ENCODE measurements around the gene TDRD9.

Gene TDRD9

GRCh38 chr14:104014764-104015163 is 86.5 kb downstream of the TDRD9 start:
- no peak for DNase-seq (ENCODE audit: low read depth)
- no peak for TF ChIP-seq CTCF (IDR thresholded peaks at IDR 0.05; ENCODE audit: low read depth, low read length)
- TF ChIP-seq MAX (IDR thresholded peaks at IDR 0.05; ENCODE audit: low read depth, low read length), result no peak
- TF ChIP-seq MYC (IDR thresholded peaks at IDR 0.05; ENCODE audit: low read depth, low read length), result no peak
- no peak for TF ChIP-seq POLR2A (IDR thresholded peaks at IDR 0.05; ENCODE audit: extremely low read depth, insufficient read length)
- no peak overlapping the region for H3K4me3 ChIP-seq (ENCODE audit: low read depth, low read length)

GRCh38 chr14:104016873-104017650 is 88.8 kb downstream of the TDRD9 start:
- DNase-seq (ENCODE audit: low read depth), result peak; percentile 11
- TF ChIP-seq MAX (IDR thresholded peaks at IDR 0.05; ENCODE audit: low read depth, low read length) (no peak), MYC (IDR thresholded peaks at IDR 0.05; ENCODE audit: low read depth, low read length) (no peak), CTCF (IDR thresholded peaks at IDR 0.05; ENCODE audit: low read depth, low read length) (no peak), POLR2A (IDR thresholded peaks at IDR 0.05; ENCODE audit: extremely low read depth, insufficient read length) (no peak)
- H3K4me3 ChIP-seq (ENCODE audit: low read depth, low read length), result no peak overlapping the region

GRCh38 chr14:104019029-104019428 is 90.8 kb downstream of the TDRD9 start:
- TF ChIP-seq CTCF (IDR thresholded peaks at IDR 0.05; ENCODE audit: low read depth, low read length) (no peak), MYC (IDR thresholded peaks at IDR 0.05; ENCODE audit: low read depth, low read length) (no peak)
- DNase-seq (ENCODE audit: low read depth), result no peak
- no peak overlapping the region for H3K4me3 ChIP-seq (ENCODE audit: low read depth, low read length)

- no peak for DNase-seq (ENCODE audit: low read depth)
- TF ChIP-seq CTCF (IDR thresholded peaks at IDR 0.05; ENCODE audit: low read depth, low read length), result no peak
- TF ChIP-seq MYC (IDR thresholded peaks at IDR 0.05; ENCODE audit: low read depth, low read length), result no peak
- TF ChIP-seq POLR2A (IDR thresholded peaks at IDR 0.05; ENCODE audit: extremely low read depth, insufficient read length), result no peak
- TF ChIP-seq MAX (IDR thresholded peaks at IDR 0.05; ENCODE audit: low read depth, low read length), result no peak
- no peak overlapping the region for H3K4me3 ChIP-seq (ENCODE audit: low read depth, low read length)
Observed at GRCh38 chr14:104019806-104020205, 91.5 kb downstream of the TDRD9 start.

GRCh38 chr14:104020471-104020870 is 92.2 kb downstream of the TDRD9 start:
- no peak overlapping the region for H3K4me3 ChIP-seq (ENCODE audit: low read depth, low read length)
- TF ChIP-seq MAX (IDR thresholded peaks at IDR 0.05; ENCODE audit: low read depth, low read length), result no peak
- TF ChIP-seq MYC (IDR thresholded peaks at IDR 0.05; ENCODE audit: low read depth, low read length), result no peak
- TF ChIP-seq POLR2A (IDR thresholded peaks at IDR 0.05; ENCODE audit: extremely low read depth, insufficient read length), result no peak
- TF ChIP-seq CTCF (IDR thresholded peaks at IDR 0.05; ENCODE audit: low read depth, low read length), result no peak
- no peak for DNase-seq (ENCODE audit: low read depth)
